Gastrocnemius medialis (tissue), 4 donors: Measurements from ENCODE around the gene MKNK1. TPM values are rescaled to one million over a fixed set of nuclear protein-coding genes. Genes with fewer than 3 reads are reported as not detected.

ENCODE experiments used
- ATAC-seq, 2 donors: fragments of 150-250 bp; one replicate each; pipeline ENCODE4 v1.9.1; 2016
- DNase-seq, 2 donors: peaks; one replicate each; pipeline ENCODE4 v3.0.0-alpha.2; 2019
- H3K27ac ChIP-seq, 4 donors: fragments of 200-600 bp; sonication (generic); 1 replicate in 1 of 4; 2 replicates in 3 of 4; pipeline ENCODE4 v1.5.1; 2016 to 2018; ENCODE audit warnings: mild to moderate bottlenecking in 2 of 4, moderate library complexity in 1 of 4
- H3K27me3 ChIP-seq, 3 donors: fragments of 200-600 bp; sonication (generic) in 2 of 3; 1 replicate in 1 of 3; 2 replicates in 2 of 3; pipeline versions ENCODE4 v1.5.1 to v1.6.0; 2016 to 2019; ENCODE audit warnings: mild to moderate bottlenecking in 1 of 3, moderate library complexity in 1 of 3
- H3K36me3 ChIP-seq, 2 donors: fragments of 200-600 bp; sonication (generic) in 1 of 2; one replicate each; pipeline ENCODE4 v1.5.1; 2017 to 2018
- H3K4me1 ChIP-seq, 2 donors: fragments of 200-600 bp; sonication (generic) in 1 of 2; one replicate each; pipeline ENCODE4 v1.5.1; 2016 to 2017; ENCODE audit warnings: mild to moderate bottlenecking in 2 of 2
- H3K4me3 ChIP-seq, 4 donors: fragments of 200-600 bp; sonication (generic) in 3 of 4; 1 replicate in 1 of 4; 2 replicates in 3 of 4; pipeline ENCODE4 v1.5.1; 2016 to 2019; ENCODE audit warnings: mild to moderate bottlenecking in 2 of 4
- H3K9me3 ChIP-seq, 3 donors: fragments of 200-600 bp; sonication (generic) in 2 of 3; 1 replicate in 1 of 3; 2 replicates in 2 of 3; pipeline ENCODE4 v1.5.1; 2016 to 2019
- POLR2A ChIP-seq, 2 donors: fragments of 450-650 bp; IDR thresholded peaks; one replicate each; pipeline ENCODE4 v1.6.1; 2017; ENCODE audit warnings: antibody characterized with exemption in 2 of 2, mild to moderate bottlenecking in 2 of 2, moderate library complexity in 2 of 2
- in situ Hi-C, 4 donors: fragments of 200-750 bp; cut with MboI; loops; one replicate each; pipeline versions ENCODE4 v1.15.0 to v1.8.0; 2017; ENCODE audit warnings: low sequenced_read_pairs in 4 of 4
- intact Hi-C: fragments of 100-400 bp; cut with DNase I; formaldehyde crosslinking; loops from one replicate; pipeline ENCODE4 v1.15.1; 2023; ENCODE audit warnings: low total_unique reads
- total RNA-seq, 4 donors: library from RNA; depleted of rRNA; stranded (reverse); fragments of >200 nt; gene quantifications; one replicate each; pipeline versions ENCODE4 v1.1.0 to v1.2.3, GENCODE V29; 2016
- TF ChIP-seq, protein P1 (sequence below), 5 experiments: fragments of 450-650 bp in 3 of 5; fragments of 200-600 bp in 2 of 5; sonication (generic) in 2 of 5; IDR thresholded peaks in 4 of 5; conservative IDR thresholded peaks in 1 of 5; 1 replicate in 4 of 5; 2 replicates in 1 of 5; pipeline ENCODE4 v1.5.1; 2016 to 2019; ENCODE audit warnings: antibody characterized with exemption in 5 of 5, mild to moderate bottlenecking in 3 of 5, moderate library complexity in 3 of 5

Gene MKNK1
- total RNA-seq, 4 donors from 2014 or later, result 23.7 to 63.5 (median 43.4) TPM

DNA sequence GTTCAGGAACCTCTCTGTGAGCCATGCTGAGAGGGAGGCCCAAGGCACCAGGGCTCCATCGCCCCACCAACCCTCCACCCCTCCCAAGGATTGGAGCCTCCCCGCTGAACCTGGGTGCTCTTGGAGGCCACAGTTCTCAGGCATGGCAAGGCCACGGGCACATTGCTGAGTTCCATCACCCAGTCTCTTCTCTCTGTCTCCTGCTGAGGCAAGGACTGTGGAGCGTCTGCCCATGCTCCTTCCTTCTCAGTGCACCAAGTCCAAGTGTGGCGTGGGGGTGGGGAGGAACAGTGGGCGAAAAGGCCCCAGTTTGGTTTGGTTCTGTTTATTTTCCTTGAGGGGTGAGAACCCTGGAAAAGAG lies 49.9 kb downstream of the MKNK1 start:
- Histone ChIP-seq H3K4me3 (no peak overlapping the region), H3K9me3 (no peaks in the 10 kb centered on the region), H3K4me1 (no peaks in the 10 kb centered on the region), H3K36me3 (peaks cover 0 to 6% of the 10 kb centered on the region in 2 donors), H3K27ac (no peak overlapping the region), H3K27me3 (peaks cover 2 to 7% (median 3%) of the 10 kb centered on the region in 3 donors)
- TF ChIP-seq, protein P1, sequence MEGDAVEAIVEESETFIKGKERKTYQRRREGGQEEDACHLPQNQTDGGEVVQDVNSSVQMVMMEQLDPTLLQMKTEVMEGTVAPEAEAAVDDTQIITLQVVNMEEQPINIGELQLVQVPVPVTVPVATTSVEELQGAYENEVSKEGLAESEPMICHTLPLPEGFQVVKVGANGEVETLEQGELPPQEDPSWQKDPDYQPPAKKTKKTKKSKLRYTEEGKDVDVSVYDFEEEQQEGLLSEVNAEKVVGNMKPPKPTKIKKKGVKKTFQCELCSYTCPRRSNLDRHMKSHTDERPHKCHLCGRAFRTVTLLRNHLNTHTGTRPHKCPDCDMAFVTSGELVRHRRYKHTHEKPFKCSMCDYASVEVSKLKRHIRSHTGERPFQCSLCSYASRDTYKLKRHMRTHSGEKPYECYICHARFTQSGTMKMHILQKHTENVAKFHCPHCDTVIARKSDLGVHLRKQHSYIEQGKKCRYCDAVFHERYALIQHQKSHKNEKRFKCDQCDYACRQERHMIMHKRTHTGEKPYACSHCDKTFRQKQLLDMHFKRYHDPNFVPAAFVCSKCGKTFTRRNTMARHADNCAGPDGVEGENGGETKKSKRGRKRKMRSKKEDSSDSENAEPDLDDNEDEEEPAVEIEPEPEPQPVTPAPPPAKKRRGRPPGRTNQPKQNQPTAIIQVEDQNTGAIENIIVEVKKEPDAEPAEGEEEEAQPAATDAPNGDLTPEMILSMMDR (IDR thresholded peaks at IDR 0.05 in 4 of 5, conservative IDR thresholded peaks at IDR 0.05 in 1 of 5), result no peak
- no peak for TF ChIP-seq POLR2A (IDR thresholded peaks at IDR 0.05)
- intact Hi-C loops, result no loop called here
- ATAC-seq (no peak), DNase-seq (no peak)
- in situ Hi-C loops, result no loop called here

DNA sequence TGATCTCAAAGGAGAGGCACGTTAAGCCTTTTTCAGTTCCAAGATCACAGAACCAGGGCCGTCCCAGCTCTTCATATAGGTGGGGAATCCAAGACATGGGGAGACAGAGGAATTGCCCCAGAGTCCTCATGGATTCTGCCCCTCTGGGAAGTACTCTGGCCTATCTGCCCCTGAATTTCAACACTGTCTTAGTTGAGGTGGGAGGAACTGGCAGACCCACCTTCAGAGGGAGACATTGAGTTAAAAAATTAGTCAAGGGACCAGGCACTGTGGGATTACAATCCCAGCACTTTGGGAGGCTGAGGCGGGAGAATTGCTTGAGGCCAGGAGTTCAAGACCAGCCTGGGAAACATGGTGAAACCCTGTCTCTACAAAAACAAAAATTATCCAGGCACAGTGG lies 50.6 kb downstream of the MKNK1 start:
- DNase-seq (no peak), ATAC-seq (no peak)
- H3K27me3 ChIP-seq, result peaks cover 2 to 7% (median 3%) of the 10 kb centered on the region in 3 donors
- no peaks in the 10 kb centered on the region for H3K4me1 ChIP-seq
- intact Hi-C loops, result no loop called here
- no peak overlapping the region for H3K4me3 ChIP-seq
- peaks cover 0 to 6% of the 10 kb centered on the region in 2 donors for H3K36me3 ChIP-seq
- no peaks in the 10 kb centered on the region for H3K9me3 ChIP-seq
- in situ Hi-C loops, result no loop called here
- TF ChIP-seq, protein P1 (IDR thresholded peaks at IDR 0.05 in 4 of 5, conservative IDR thresholded peaks at IDR 0.05 in 1 of 5), result no peak
- no peak for TF ChIP-seq POLR2A (IDR thresholded peaks at IDR 0.05)
- H3K27ac ChIP-seq, result no peak overlapping the region

DNA sequence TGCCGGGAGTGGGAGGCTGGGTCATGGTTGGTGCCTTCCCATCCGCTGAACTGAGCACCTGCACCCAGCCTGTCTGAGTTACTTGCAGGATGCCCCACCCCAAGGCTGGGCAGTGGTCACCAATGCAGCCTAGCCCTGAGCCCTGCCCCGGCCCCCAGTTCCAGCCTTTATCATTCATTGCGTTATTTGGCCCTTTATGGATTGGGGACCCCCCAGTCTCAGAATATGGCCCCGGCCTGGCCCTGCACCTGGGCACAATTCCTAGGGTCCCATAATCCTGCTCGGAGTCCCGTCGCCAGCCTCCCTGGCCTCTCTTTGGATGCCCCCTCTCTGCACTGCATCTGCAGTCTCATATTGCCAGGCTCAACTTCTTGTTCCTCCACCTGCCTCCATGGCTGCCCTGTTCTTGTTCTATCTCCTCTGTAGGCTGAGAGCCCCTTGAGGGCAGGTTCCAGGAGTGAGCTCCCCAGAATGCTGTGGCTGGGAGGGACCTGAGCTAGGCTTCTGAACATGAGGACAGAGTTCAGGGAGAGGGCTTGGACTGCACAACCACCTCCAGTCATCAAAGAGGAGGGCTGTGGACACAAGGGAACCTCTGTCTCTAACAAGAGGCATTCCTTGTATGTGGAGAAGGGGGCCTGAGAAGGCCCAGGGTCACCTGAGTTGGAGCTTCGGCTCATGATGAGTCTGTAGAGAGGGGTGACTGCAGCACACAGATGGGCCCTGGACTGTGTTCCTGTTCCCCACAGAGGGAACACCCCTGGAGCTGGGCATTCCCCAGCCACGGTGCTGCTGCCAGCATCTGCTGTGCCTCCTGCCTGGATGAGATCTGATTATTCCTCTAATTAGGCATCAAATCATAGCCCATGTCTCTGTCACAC lies 51.5 kb downstream of the MKNK1 start:
- TF ChIP-seq, protein P1 (IDR thresholded peaks at IDR 0.05 in 4 of 5, conservative IDR thresholded peaks at IDR 0.05 in 1 of 5), result no peak
- no peak for TF ChIP-seq POLR2A (IDR thresholded peaks at IDR 0.05)
- Histone ChIP-seq H3K36me3 (no peaks in the 10 kb centered on the region), H3K9me3 (no peaks in the 10 kb centered on the region), H3K4me1 (no peaks in the 10 kb centered on the region), H3K4me3 (no peak overlapping the region), H3K27me3 (peaks cover 2 to 7% (median 3%) of the 10 kb centered on the region in 3 donors), H3K27ac (no peak overlapping the region)
- DNase-seq, result no peak
- no peak for ATAC-seq
- intact Hi-C loops (no loop called here), in situ Hi-C loops (no loop called here)

DNA sequence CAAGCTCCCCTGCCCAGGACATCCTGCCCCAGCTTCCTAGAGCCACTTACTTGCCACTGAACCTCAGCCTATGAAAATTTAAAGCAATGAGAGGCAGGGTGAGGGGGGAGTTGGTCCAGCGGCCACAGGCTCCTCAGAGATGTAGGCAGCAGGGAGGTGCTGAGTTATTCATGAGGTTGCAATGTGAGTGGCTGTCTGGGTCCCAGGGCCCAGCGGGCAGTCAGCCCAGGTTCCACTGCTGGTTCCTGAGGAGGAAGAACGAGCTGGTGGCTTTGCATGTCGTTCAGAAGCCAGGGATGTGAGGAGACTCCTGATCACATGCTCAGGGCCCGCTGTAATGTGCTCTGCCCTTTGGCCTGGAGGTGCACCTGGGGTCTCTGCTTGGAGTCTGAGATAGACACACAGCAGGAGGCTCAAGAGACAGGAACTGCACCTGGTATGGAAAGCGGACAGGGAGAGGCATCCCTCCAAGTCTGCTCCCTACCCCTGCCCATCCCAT lies 52.4 kb downstream of the MKNK1 start, which contains the start of gene KNCN:
TSS of gene KNCN (minus strand) at position 51 of the 499 bp plus-strand sequence. CDS start 432 bp downstream, outside the sequence.
- H3K27me3 ChIP-seq, result peaks cover 2 to 7% (median 3%) of the 10 kb centered on the region in 3 donors
- no peaks in the 10 kb centered on the region for H3K4me1 ChIP-seq
- no peaks in the 10 kb centered on the region for H3K9me3 ChIP-seq
- DNase-seq, result no peak
- intact Hi-C loops (no loop called here), in situ Hi-C loops (no loop called here)
- H3K27ac ChIP-seq, result no peak within 1 kb of the TSS
- H3K4me3 ChIP-seq, result no peak within 1 kb of the TSS
- TF ChIP-seq, protein P1 (IDR thresholded peaks at IDR 0.05 in 4 of 5, conservative IDR thresholded peaks at IDR 0.05 in 1 of 5), result no peak
- no peak for TF ChIP-seq POLR2A (IDR thresholded peaks at IDR 0.05)
- no peak for ATAC-seq
- H3K36me3 ChIP-seq, result no peaks in the 10 kb centered on the region
